GM12872 (cell line): ENCODE data around the gene ZBTB20.

ENCODE experiments used
- TF ChIP-seq, protein P1 (sequence below): IDR thresholded peaks from 3 replicates; pipeline ENCODE4 v1.5.1; 2011; ENCODE audit warnings: low read depth, mild to moderate bottlenecking, low read length, moderate library complexity; ENCODE audit not compliant: insufficient read depth

The ZBTB20 gene

DNA sequence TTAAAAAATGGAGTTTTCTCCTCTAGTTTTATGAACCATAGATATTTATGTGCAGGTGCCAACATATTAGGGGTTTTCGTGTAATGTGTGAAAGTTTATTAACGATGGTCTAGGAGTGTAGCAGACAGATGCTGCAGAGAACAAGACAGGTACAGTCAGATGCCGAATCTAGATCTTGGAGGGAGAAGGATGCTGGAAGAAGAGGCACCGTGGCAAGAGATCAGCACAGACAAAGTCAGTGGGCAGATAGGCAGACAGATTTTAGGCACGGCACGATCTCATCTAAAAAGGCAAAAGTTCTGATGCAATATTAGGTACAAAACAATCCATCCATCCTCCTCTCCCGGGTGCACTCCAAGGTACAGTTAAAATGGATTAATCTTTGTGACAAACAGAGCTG is 691.7 kb downstream of the ZBTB20 start:
- TF ChIP-seq, protein P1, sequence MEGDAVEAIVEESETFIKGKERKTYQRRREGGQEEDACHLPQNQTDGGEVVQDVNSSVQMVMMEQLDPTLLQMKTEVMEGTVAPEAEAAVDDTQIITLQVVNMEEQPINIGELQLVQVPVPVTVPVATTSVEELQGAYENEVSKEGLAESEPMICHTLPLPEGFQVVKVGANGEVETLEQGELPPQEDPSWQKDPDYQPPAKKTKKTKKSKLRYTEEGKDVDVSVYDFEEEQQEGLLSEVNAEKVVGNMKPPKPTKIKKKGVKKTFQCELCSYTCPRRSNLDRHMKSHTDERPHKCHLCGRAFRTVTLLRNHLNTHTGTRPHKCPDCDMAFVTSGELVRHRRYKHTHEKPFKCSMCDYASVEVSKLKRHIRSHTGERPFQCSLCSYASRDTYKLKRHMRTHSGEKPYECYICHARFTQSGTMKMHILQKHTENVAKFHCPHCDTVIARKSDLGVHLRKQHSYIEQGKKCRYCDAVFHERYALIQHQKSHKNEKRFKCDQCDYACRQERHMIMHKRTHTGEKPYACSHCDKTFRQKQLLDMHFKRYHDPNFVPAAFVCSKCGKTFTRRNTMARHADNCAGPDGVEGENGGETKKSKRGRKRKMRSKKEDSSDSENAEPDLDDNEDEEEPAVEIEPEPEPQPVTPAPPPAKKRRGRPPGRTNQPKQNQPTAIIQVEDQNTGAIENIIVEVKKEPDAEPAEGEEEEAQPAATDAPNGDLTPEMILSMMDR: no peak

DNA sequence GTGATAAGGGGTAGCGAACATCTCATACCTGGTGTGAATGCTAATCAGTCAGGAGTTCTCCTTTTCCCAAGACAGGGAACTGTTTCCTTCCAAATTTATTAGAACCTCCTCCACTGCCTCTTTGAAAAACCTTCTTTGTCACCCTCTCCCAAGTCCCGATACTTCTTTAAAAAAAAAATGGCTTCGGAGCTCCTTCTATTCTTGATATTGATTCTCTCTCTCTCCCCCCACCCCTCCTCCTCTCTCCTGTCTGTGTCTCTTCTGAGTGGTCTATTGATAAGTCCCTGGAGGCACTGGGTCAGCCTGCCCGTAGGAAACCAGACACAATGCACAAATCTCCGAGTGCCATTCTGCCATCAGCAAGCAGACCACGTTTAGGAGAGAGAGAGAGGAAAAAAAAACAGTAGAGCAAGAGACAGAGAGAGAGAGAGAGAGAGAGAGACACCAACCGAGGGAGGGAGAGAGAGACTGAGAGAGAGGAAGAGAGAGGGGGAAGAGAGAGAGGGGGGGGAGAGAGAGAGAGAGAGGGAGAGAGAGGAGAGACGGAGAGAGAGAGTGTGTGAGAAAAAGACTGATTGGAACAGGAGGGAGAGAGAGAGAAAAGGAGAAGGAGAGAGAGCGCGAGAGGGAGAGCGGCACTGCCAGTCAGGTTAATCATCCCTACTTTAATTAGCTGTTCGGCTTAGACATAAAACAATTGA is 692.4 kb downstream of the ZBTB20 start:
- TF ChIP-seq, protein P1: no peak

DNA sequence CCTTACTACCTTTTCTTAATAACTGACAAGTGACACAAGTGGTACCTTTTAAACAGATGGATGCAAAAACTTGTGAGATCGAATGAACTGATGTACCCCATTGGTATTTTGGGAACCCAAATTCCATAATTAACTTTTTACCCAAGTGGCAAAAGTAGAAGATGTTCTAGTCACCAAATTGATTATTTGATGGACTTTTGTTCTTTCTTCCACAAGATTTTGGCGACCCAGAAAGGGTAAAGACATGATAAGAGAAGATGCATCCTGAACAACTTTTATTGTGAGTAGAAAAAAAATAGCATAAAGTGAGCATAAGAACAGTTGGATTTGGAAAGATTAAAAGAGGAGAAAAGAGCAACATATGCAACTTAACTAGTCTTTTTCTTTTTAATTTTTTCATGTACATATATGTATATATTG is 693.7 kb downstream of the ZBTB20 start:
- TF ChIP-seq, protein P1: no peak

DNA sequence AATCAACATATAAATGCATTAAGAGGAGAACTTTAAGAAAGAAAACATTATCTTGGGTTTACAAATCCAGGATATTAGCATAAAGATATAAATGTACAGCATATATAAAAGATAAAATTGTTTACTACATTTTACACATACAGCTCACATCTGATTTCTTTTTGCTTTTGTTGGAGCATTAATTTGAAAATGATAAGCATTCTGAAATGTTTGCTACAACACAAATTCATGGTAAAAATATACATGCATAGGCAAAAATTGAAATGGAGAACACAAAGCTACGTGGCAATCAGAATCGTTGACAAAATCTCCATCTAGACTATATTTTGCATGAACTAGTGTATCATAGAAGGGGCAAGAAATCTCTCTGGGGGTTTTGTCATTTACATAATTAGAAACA is 694.2 kb downstream of the ZBTB20 start:
- TF ChIP-seq, protein P1: no peak

DNA sequence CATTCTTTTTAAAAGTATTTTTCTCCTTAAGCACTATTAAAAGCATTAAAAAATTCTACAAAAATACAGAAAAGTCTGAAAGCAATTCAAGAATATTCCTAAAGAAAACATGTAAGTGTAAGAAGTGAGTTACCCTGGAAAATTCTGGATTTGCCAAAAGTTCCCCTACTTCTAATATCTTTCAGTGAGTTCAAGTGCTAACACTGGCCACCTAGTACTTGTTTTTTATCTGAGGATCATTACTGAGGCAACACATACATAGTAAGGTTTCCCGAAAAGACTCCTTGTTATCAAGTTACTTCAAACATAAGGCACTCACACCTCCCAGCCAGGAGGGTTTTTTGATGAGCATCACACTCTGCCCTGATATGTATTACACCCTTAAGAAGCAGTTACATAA is 694.8 kb downstream of the ZBTB20 start:
- TF ChIP-seq, protein P1: no peak

DNA sequence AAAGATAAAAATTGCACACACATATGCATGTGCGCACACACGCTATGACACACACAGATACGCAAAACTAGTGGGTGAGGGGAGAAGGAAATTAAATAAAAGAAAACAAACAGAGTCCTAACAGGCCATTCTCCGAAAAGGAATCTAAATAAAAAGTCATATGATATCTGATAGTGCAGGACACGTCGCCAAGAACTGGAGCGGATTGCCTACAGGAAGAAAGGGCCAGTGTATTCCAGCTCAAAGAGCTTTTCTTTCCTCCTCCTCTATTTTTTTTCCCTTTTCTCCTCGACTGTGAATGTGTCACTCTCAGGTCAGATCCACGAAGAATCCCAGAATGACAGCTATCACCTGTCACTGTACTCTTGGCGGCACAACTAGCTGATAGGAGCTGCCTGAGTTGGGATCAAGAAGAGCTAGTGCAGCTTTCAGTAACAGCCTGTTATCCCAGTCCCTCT is 695.5 kb downstream of the ZBTB20 start:
- TF ChIP-seq, protein P1: no peak

DNA sequence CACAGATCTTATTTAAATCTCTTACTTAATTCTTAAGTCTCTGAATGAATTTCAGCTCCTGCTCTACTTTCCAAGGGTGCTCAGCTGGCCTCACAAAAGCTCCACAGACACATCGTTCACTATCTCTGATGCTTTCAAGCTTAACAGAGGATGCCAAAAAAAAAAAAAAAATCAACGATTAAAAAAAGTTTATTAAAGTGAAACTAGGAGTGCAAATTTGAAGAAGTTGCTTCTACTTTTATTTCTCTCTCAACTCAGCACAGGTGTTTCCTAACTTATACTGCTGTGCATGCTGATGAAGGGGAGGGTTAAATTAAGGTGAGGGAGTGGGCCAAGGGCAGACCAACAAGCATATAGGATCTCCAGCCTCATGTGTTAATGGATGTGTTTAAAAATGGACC is 696.0 kb downstream of the ZBTB20 start:
- TF ChIP-seq, protein P1: no peak
